H1 (cell line): ENCODE measurements around the gene FNIP2. TPM values are rescaled to one million over a fixed set of nuclear protein-coding genes. Genes with fewer than 3 reads are reported as not detected.

Experiments
- CTCF ChIA-PET: fragments of 300-600 bp; sonication (Branson Sonifier 250); formaldehyde crosslinking; loops from one replicate; lab custom pipeline; 2021; ENCODE audit not compliant: partially characterized antibody; lab: Charles Lee
- POLR2A ChIA-PET: fragments of 300-600 bp; sonication (Branson Sonifier 250); formaldehyde crosslinking; loops from one replicate; lab custom pipeline; 2021; ENCODE audit warnings: inconsistent platforms; ENCODE audit not compliant: partially characterized antibody; lab: Charles Lee
- DNase-seq, 2 experiments: peaks; one replicate each; pipeline versions ENCODE4 v3.0.0 to v3.0.0-alpha.2; 2010 to 2022; ENCODE audit warnings: low spot score in 2 of 2, low read depth in 1 of 2, mixed read lengths in 1 of 2
- FAIRE-seq: peaks from 2 replicates; lab custom pipeline; 2011; peaks lifted over from hg19 to GRCh38; lab: Jason Lieb, UNC
- H2AFZ ChIP-seq: 2 replicates; pipeline ENCODE4 v1.8.1; 2012; ENCODE audit warnings: low read length, inconsistent platforms
- H2AK5ac ChIP-seq: 2 replicates; pipeline ENCODE4 v1.6.1; 2013; ENCODE audit warnings: low read depth, low read length
- H2BK120ac ChIP-seq: replicated peaks from 2 replicates; pipeline ENCODE3; 2013; ENCODE audit warnings: low read depth, low read length, inconsistent platforms
- H2BK12ac ChIP-seq: 2 replicates; pipeline ENCODE4 v1.6.1; 2013; ENCODE audit warnings: low read depth, low read length
- H2BK15ac ChIP-seq: 2 replicates; pipeline ENCODE4 v1.6.1; 2013; ENCODE audit warnings: low read length
- H2BK20ac ChIP-seq: 2 replicates; pipeline ENCODE4 v1.6.1; 2013; ENCODE audit warnings: low read length
- H2BK5ac ChIP-seq: 2 replicates; pipeline ENCODE4 v1.6.1; 2013; ENCODE audit warnings: low read depth, low read length
- H3K14ac ChIP-seq: 2 replicates; pipeline ENCODE4 v1.6.1; 2013; ENCODE audit warnings: inconsistent platforms; ENCODE audit not compliant: insufficient read length
- H3K18ac ChIP-seq: 2 replicates; pipeline ENCODE4 v1.6.1; 2013; ENCODE audit warnings: low read length; ENCODE audit errors: extremely low read depth
- H3K23ac ChIP-seq: 2 replicates; pipeline ENCODE4 v1.6.1; 2013; ENCODE audit warnings: inconsistent platforms; ENCODE audit not compliant: insufficient read length
- H3K23me2 ChIP-seq: 2 replicates; pipeline ENCODE4 v1.6.1; 2013; ENCODE audit warnings: low read depth, low read length
- H3K27ac ChIP-seq: 2 replicates; pipeline ENCODE4 v1.6.1; 2011; ENCODE audit warnings: low read depth, low read length, inconsistent platforms
- H3K27me3 ChIP-seq, 4 experiments: replicated peaks in 1 of 4; 1 replicate in 1 of 4; 2 replicates in 3 of 4; pipeline versions ENCODE4 v1.6.1 to v1.8.1; 2011 to 2013; ENCODE audit warnings: low read length in 3 of 4, mild to moderate bottlenecking in 3 of 4, inconsistent platforms in 2 of 4, mixed read lengths in 2 of 4, moderate library complexity in 1 of 4; ENCODE audit not compliant: control insufficient read depth in 3 of 4, insufficient read depth in 3 of 4; ENCODE audit errors: extremely low read depth in 1 of 4
- H3K36me3 ChIP-seq, 4 experiments: 2 replicates each; pipeline versions ENCODE4 v1.6.1 to v1.8.1; 2011 to 2013; ENCODE audit warnings: mild to moderate bottlenecking in 4 of 4, low read length in 3 of 4, moderate library complexity in 2 of 4, control low read depth in 1 of 4, inconsistent platforms in 1 of 4; ENCODE audit not compliant: insufficient read depth in 4 of 4, control insufficient read depth in 2 of 4
- H3K4ac ChIP-seq: replicated peaks from 2 replicates; pipeline ENCODE3; 2013; ENCODE audit warnings: low read length, low read depth, mixed read lengths, inconsistent platforms; ENCODE audit not compliant: insufficient read length
- H3K4me1 ChIP-seq, 4 experiments: replicated peaks in 1 of 4; 1 replicate in 1 of 4; 2 replicates in 3 of 4; pipeline versions ENCODE4 v1.6.1 to v1.8.1; 2011 to 2013; ENCODE audit warnings: low read length in 3 of 4, inconsistent platforms in 2 of 4, mixed read lengths in 1 of 4; ENCODE audit not compliant: insufficient read depth in 4 of 4, control insufficient read depth in 3 of 4
- H3K4me2 ChIP-seq, 2 experiments: 2 replicates each; pipeline versions ENCODE4 v1.6.1 to v1.8.1; 2011 to 2013; ENCODE audit warnings: low read depth in 2 of 2, low read length in 2 of 2, control low read depth in 1 of 2, inconsistent platforms in 1 of 2, mild to moderate bottlenecking in 1 of 2; ENCODE audit not compliant: insufficient read depth in 1 of 2
- H3K4me3 ChIP-seq, 4 experiments: fragments of 200-600, 300-600 bp in 1 of 4; sonication (generic), shearing (Covaris generic), sonication (Bioruptor Twin) in 1 of 4; 2 replicates each; pipeline versions ENCODE4 v1.5.1 to v1.8.1; 2011 to 2016; ENCODE audit warnings: low read length in 4 of 4, low read depth in 3 of 4, control low read depth in 2 of 4, inconsistent platforms in 2 of 4, mild to moderate bottlenecking in 2 of 4, mixed read lengths in 1 of 4, moderate library complexity in 1 of 4; ENCODE audit not compliant: insufficient read depth in 2 of 4; ENCODE audit errors: extremely low read depth in 1 of 4
- H3K56ac ChIP-seq: replicated peaks from 2 replicates; pipeline ENCODE3; 2013; ENCODE audit warnings: low read depth, mild to moderate bottlenecking, mixed read lengths, low read length, inconsistent platforms; ENCODE audit not compliant: insufficient read length
- H3K79me1 ChIP-seq: 2 replicates; pipeline ENCODE4 v1.6.1; 2013; ENCODE audit warnings: low read depth, low read length, control low read depth
- H3K79me2 ChIP-seq, 2 experiments: 2 replicates each; pipeline versions ENCODE4 v1.6.1 to v1.8.1; 2012 to 2013; ENCODE audit warnings: low read length in 2 of 2, mild to moderate bottlenecking in 2 of 2, inconsistent platforms in 1 of 2; ENCODE audit not compliant: insufficient read depth in 2 of 2, control insufficient read depth in 1 of 2
- H3K9ac ChIP-seq, 4 experiments: replicated peaks in 1 of 4; 1 replicate in 1 of 4; 2 replicates in 3 of 4; pipeline versions ENCODE4 v1.6.1 to v1.8.1; 2011 to 2013; ENCODE audit warnings: low read depth in 3 of 4, low read length in 3 of 4, control low read depth in 2 of 4, mild to moderate bottlenecking in 2 of 4, moderate library complexity in 2 of 4, inconsistent platforms in 1 of 4; ENCODE audit errors: extremely low read depth in 1 of 4
- H3K9me3 ChIP-seq, 2 experiments: 2 replicates each; pipeline versions ENCODE4 v1.6.1 to v1.8.1; 2012 to 2013; ENCODE audit warnings: mild to moderate bottlenecking in 2 of 2, moderate library complexity in 2 of 2, control low read depth in 1 of 2, inconsistent platforms in 1 of 2, low read depth in 1 of 2, low read length in 1 of 2, mixed read lengths in 1 of 2; ENCODE audit not compliant: insufficient read depth in 2 of 2
- H4K20me1 ChIP-seq, 2 experiments: replicated peaks in 1 of 2; 2 replicates each; pipeline versions ENCODE3 to v1.8.1; 2011 to 2013; ENCODE audit warnings: inconsistent platforms in 2 of 2, low read length in 2 of 2, mild to moderate bottlenecking in 1 of 2; ENCODE audit not compliant: insufficient read depth in 2 of 2, control insufficient read depth in 1 of 2
- H4K5ac ChIP-seq: 2 replicates; pipeline ENCODE4 v1.6.1; 2013; ENCODE audit warnings: low read length, low read depth, mixed read lengths, inconsistent platforms; ENCODE audit not compliant: insufficient read length
- H4K8ac ChIP-seq: 2 replicates; pipeline ENCODE4 v1.8.0; 2013; ENCODE audit warnings: mild to moderate bottlenecking, moderate library complexity, low read length, inconsistent platforms; ENCODE audit not compliant: insufficient read depth; ENCODE audit errors: extremely low read depth
- H4K91ac ChIP-seq: replicated peaks from 2 replicates; pipeline ENCODE3; 2013; ENCODE audit warnings: low read length, mixed read lengths, inconsistent platforms; ENCODE audit not compliant: insufficient read length
- CHD7 ChIP-seq: fragments of 300-600 bp; sonication (generic); IDR thresholded peaks from 2 replicates; pipeline ENCODE4 v1.7.1; 2012; ENCODE audit warnings: low read length, moderate library complexity, mild to moderate bottlenecking, inconsistent platforms; ENCODE audit not compliant: insufficient replicate concordance
- polyA plus RNA-seq, 7 experiments: library from polyadenylated mRNA; depleted of rRNA in 3 of 7; stranded (reverse) in 5 of 7; unstranded in 2 of 7; fragments of >200 nt in 5 of 7; fragments of 200-250 nt in 2 of 7; gene quantifications; 1 replicate in 5 of 7; 2 replicates in 1 of 7; 4 replicates in 1 of 7; pipeline versions ENCODE4 v1.2.1 to v1.2.3, GENCODE V29; 2011 to 2013; ENCODE audit warnings: missing spikeins in 2 of 7, mixed read lengths in 2 of 7
- total RNA-seq: library from RNA; stranded (reverse); fragmentation: NEBNext Ultra II Directional; extraction: Animal tissue kit (Norgen Biotek cat#: 25700); gene quantifications from 2 replicates; pipeline ENCODE4 v1.2.1, GENCODE V29; 2021

FNIP2 gene
- total and polyA plus RNA-seq, 2 of the 8 experiments (the other 6 are each of a cell fraction or from before 2014, with no cell fraction given), result 4.0 to 13.0 TPM

GRCh38 chr4:158826057-158826456, 57.2 kb downstream of the FNIP2 start:
- H3K4me1 ChIP-seq, result no peaks in the 10 kb centered on the region
- ChIA-PET POLR2A (interaction anchor here (1.2 kb wide), 1 partner anchor 20 kb away, joined by 4 read pairs; no protein-coding TSS in a partner anchor), CTCF (interaction anchor here (0.6 to 3.1 kb wide), 6 partner anchors 19 to 515 kb away, joined by 3 to 11 read pairs (median 3); no protein-coding TSS in a partner anchor)
- no peaks in the 10 kb centered on the region for H3K79me2 ChIP-seq
- H3K9ac ChIP-seq, result no peak overlapping the region
- H3K23me2 ChIP-seq, result no peaks in the 10 kb centered on the region; the same call in 1 of the 2 replicates
- no peak overlapping the region for H2BK120ac ChIP-seq
- H3K4me3 ChIP-seq, result no peak overlapping the region
- H3K27me3 ChIP-seq, result no peaks in the 10 kb centered on the region
- no peak overlapping the region for H2AK5ac ChIP-seq
- no peaks in the 10 kb centered on the region for H3K9me3 ChIP-seq
- H3K4ac ChIP-seq, result no peak overlapping the region
- no peak overlapping the region for H2BK20ac ChIP-seq
- no peaks in the 10 kb centered on the region for H3K36me3 ChIP-seq
- H4K8ac ChIP-seq, result no peak overlapping the region
- no peaks in the 10 kb centered on the region; the same call in 1 of the 2 replicates for H3K79me1 ChIP-seq
- H2AFZ ChIP-seq, result no peak overlapping the region
- DNase-seq (no peak), FAIRE-seq (no peak)
- H2BK12ac ChIP-seq, result no peak overlapping the region
- no peaks in the 10 kb centered on the region for H4K20me1 ChIP-seq
- no peak overlapping the region for H2BK15ac ChIP-seq
- H3K4me2 ChIP-seq, result no peak overlapping the region
- no peak overlapping the region for H3K18ac ChIP-seq
- H2BK5ac ChIP-seq, result no peak overlapping the region
- H3K23ac ChIP-seq, result no peak overlapping the region
- H3K27ac ChIP-seq, result no peak overlapping the region
- H3K56ac ChIP-seq, result no peak overlapping the region
- H3K14ac ChIP-seq, result no peak overlapping the region
- H4K91ac ChIP-seq, result no peak overlapping the region
- H4K5ac ChIP-seq, result no peak overlapping the region
- no peak for TF ChIP-seq CHD7
